Testis (tissue), 2 donors: ENCODE results near the gene NR2F2.

Source experiments
- POLR2A ChIP-seq: fragments of 450-650 bp; IDR thresholded peaks from one replicate; pipeline ENCODE4 v1.6.1; 2017; ENCODE audit warnings: antibody characterized with exemption, mild to moderate bottlenecking, moderate library complexity
- TF ChIP-seq, protein P1 (sequence below), 3 experiments: fragments of 450-650 bp in 2 of 3; fragments of 200-600 bp in 1 of 3; sonication (generic) in 1 of 3; IDR thresholded peaks; one replicate each; pipeline ENCODE4 v1.5.1; 2016 to 2019; ENCODE audit warnings: antibody characterized with exemption in 3 of 3, mild to moderate bottlenecking in 2 of 3, moderate library complexity in 1 of 3

DNA sequence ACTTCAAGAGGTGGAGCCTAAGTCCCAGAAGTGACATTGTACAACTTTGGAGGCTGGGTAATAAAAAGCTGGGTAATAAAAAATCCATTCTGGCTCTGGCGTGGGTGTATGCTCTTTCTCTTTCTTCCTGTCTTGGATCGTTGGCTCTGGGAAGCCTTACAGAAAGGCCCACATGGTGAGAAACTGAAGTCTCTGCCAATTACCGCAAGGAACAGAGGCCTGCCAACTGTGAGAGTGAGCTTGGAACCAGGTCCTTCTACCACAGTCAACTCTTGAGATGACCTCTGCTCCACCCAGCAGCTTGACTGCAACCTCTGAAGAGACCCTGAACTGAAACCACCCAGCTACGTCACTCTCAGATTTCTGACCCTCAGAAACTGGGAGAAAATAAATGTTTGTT lies 51.0 kb downstream of the NR2F2 start:
- TF ChIP-seq, protein P1, sequence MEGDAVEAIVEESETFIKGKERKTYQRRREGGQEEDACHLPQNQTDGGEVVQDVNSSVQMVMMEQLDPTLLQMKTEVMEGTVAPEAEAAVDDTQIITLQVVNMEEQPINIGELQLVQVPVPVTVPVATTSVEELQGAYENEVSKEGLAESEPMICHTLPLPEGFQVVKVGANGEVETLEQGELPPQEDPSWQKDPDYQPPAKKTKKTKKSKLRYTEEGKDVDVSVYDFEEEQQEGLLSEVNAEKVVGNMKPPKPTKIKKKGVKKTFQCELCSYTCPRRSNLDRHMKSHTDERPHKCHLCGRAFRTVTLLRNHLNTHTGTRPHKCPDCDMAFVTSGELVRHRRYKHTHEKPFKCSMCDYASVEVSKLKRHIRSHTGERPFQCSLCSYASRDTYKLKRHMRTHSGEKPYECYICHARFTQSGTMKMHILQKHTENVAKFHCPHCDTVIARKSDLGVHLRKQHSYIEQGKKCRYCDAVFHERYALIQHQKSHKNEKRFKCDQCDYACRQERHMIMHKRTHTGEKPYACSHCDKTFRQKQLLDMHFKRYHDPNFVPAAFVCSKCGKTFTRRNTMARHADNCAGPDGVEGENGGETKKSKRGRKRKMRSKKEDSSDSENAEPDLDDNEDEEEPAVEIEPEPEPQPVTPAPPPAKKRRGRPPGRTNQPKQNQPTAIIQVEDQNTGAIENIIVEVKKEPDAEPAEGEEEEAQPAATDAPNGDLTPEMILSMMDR (IDR thresholded peaks at IDR 0.05): no peak
- no peak for TF ChIP-seq POLR2A
